HepG2 (cell line): ENCODE data around the gene PLK5. TPM values are rescaled to one million over a fixed set of nuclear protein-coding genes. Genes with fewer than 3 reads are reported as not detected.
A peak's percentile ranks its signal among the peaks of the same experiment; 100 is the strongest.

Experiments
- ARID4A ChIP-seq: sonication (generic); formaldehyde crosslinking; IDR thresholded peaks from 2 replicates; pipeline ENCODE4 v1.5.0; 2020; ENCODE audit warnings: mild to moderate bottlenecking, missing genetic modification reagents, borderline replicate concordance
- DBP ChIP-seq: sonication (generic); formaldehyde crosslinking; IDR thresholded peaks from 2 replicates; pipeline ENCODE4 v1.4.0; 2020; ENCODE audit warnings: missing genetic modification reagents; ENCODE audit errors: not compliant biosample characterization
- GABPA ChIP-seq, 2 experiments: IDR thresholded peaks; 2 replicates each; pipeline ENCODE4 v1.6.1; 2011 to 2016; ENCODE audit warnings: low read depth in 2 of 2, low read length in 1 of 2, missing biosample characterization in 1 of 2, missing genetic modification characterization in 1 of 2
- GTF3A ChIP-seq: sonication (generic); formaldehyde crosslinking; conservative IDR thresholded peaks from 2 replicates; pipeline ENCODE4 v1.4.0; 2020; ENCODE audit warnings: mild to moderate bottlenecking, missing genetic modification reagents
- HDAC2 ChIP-seq: sonication (generic); formaldehyde crosslinking; IDR thresholded peaks from 2 replicates; pipeline ENCODE4 v1.4.0; 2020; ENCODE audit warnings: missing genetic modification reagents
- JUNB ChIP-seq: sonication (generic); formaldehyde crosslinking; IDR thresholded peaks from 2 replicates; pipeline ENCODE4 v1.8.0; 2022; ENCODE audit warnings: missing genetic modification reagents, mild to moderate bottlenecking, borderline replicate concordance
- MED1 ChIP-seq: sonication (generic); formaldehyde crosslinking; IDR thresholded peaks from 2 replicates; pipeline ENCODE4 v1.4.0; 2020; ENCODE audit warnings: missing genetic modification reagents
- RXRB ChIP-seq: IDR thresholded peaks from 2 replicates; pipeline ENCODE4 v1.6.1; 2016; ENCODE audit warnings: borderline replicate concordance, missing genetic modification reagents, missing compliant biosample characterization
- SIN3A ChIP-seq: IDR thresholded peaks from 2 replicates; pipeline ENCODE4 v1.6.1; 2011; ENCODE audit warnings: low read depth, mild to moderate bottlenecking, control low read depth, low read length, borderline replicate concordance
- TBX2 ChIP-seq: sonication (generic); formaldehyde crosslinking; IDR thresholded peaks from 2 replicates; pipeline ENCODE4 v1.5.0; 2020; ENCODE audit warnings: missing genetic modification reagents, mild to moderate bottlenecking, borderline replicate concordance
- ZBTB7A ChIP-seq: sonication (generic); formaldehyde crosslinking; IDR thresholded peaks from 2 replicates; pipeline ENCODE4 v1.8.0; 2022; ENCODE audit warnings: mild to moderate bottlenecking, missing genetic modification reagents
- ZNF280D ChIP-seq: sonication (generic); formaldehyde crosslinking; IDR thresholded peaks from 2 replicates; pipeline ENCODE4 v1.5.1; 2020; ENCODE audit warnings: mild to moderate bottlenecking, missing genetic modification reagents
- ZNF451 ChIP-seq: sonication (generic); formaldehyde crosslinking; IDR thresholded peaks from 2 replicates; pipeline ENCODE4 v1.5.0; 2020; ENCODE audit warnings: mild to moderate bottlenecking, missing genetic modification reagents
- ZNF629 ChIP-seq: sonication (generic); formaldehyde crosslinking; conservative IDR thresholded peaks from 2 replicates; pipeline ENCODE4 v1.5.0; 2020; ENCODE audit warnings: missing genetic modification reagents
- ZNF780A ChIP-seq: sonication (generic); formaldehyde crosslinking; IDR thresholded peaks from 2 replicates; pipeline ENCODE4 v1.8.0; 2022; ENCODE audit warnings: mild to moderate bottlenecking, missing genetic modification reagents, moderate library complexity
- ZSCAN22 ChIP-seq: sonication (generic); formaldehyde crosslinking; IDR thresholded peaks from 2 replicates; pipeline ENCODE4 v1.4.0; 2020; ENCODE audit warnings: mild to moderate bottlenecking, missing genetic modification reagents
- polyA plus RNA-seq, 8 experiments: library from polyadenylated mRNA; depleted of rRNA in 3 of 8; stranded (reverse) in 7 of 8; unstranded in 1 of 8; fragments of >200 nt; fragmentation: Illumina TruSeq in 4 of 8; extraction: Trizol in 4 of 8; gene quantifications; 2 replicates each; pipeline versions ENCODE4 v1.2.1 to v1.2.3, GENCODE V29; 2011 to 2016; ENCODE audit warnings: low read depth in 4 of 8, missing spikeins in 1 of 8, mixed read lengths in 1 of 8; ENCODE audit not compliant: insufficient read depth in 1 of 8
- total RNA-seq, 5 experiments: library from RNA; depleted of rRNA; stranded (reverse); fragments of >200 nt; fragmentation: Illumina TruSeq; extraction: Trizol; gene quantifications; 2 replicates each; pipeline ENCODE4 v1.2.3, GENCODE V29; 2016; ENCODE audit warnings: low read depth in 1 of 5
- TF ChIP-seq, protein P1 (sequence below): sonication (generic); formaldehyde crosslinking; IDR thresholded peaks from 2 replicates; pipeline ENCODE4 v1.4.0; 2020; ENCODE audit warnings: low read depth, mild to moderate bottlenecking, missing genetic modification reagents

Gene PLK5
- total and polyA plus RNA-seq, 2 of the 13 experiments (the other 11 are each of a cell fraction or from before 2014, with no cell fraction given), result not detected

DNA sequence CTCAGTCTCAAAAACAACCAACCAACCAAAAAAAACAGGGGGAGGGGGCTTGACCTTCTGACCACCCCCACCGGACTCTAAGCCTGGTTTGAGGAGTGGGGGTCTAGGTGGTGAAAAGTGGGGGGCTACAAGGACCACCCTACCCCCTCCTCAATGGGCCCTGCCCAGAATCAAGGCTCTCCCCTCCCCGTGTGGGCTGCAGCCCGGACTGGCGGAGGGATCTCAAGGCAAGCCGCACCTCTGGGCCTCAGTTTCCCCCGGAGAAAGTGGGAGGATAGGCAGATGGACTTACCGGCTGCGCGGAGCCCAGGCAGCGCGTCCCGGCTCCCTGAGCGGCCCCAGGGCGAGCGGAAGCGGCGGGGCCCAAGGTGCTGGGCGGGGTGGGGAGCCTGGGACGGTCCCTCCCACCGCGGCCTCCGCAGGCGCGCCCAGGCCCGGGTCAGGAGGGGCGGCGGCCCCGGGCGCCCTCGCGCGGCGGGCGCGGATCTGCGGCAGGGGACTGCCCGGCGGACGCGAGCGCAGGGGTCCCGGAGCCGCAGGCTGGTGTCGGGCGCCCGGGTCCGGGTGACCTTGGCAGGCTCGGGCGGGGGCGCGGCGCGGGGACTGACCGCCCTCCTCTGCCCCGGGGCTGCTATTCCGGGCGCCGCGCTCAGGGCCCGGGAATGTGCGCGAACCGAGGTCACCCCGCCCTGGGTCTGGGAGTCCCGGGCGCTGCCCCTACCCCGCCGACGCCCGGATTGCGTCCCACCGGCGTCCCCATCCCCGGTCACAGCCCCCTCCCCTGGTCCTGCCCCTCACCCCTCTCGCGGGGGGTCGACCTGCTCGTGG lies 11.0 kb upstream of the PLK5 start, which contains the start of gene ADAMTSL5 (continued):
- no peak; the same call in 1 of the 2 replicates for TF ChIP-seq ARID4A (CRISPR knock-in tag)
- peak; percentile 49; the same call in 1 of the 2 replicates for TF ChIP-seq HDAC2 (CRISPR knock-in tag)
- 0 out of 2 replicates have a peak, but pooled peaks have one; percentile 31 for TF ChIP-seq ZBTB7A (CRISPR knock-in tag)
- TF ChIP-seq RXRB (CRISPR knock-in tag), result no peak
- TF ChIP-seq DBP (CRISPR knock-in tag), result no peak
- TF ChIP-seq ZNF280D (CRISPR knock-in tag), result peak; percentile 75; the same call in 1 of the 2 replicates
- TF ChIP-seq GTF3A, result no peak
- no peak for TF ChIP-seq JUNB (CRISPR knock-in tag)
- TF ChIP-seq GABPA (IDR thresholded peaks at IDR 0.05; ENCODE audit: low read depth, low read length), result peak; percentile 65
- TF ChIP-seq GABPA (CRISPR knock-in tag; IDR thresholded peaks at IDR 0.05; ENCODE audit: low read depth), result peak; percentile 53
- TF ChIP-seq, protein P1, sequence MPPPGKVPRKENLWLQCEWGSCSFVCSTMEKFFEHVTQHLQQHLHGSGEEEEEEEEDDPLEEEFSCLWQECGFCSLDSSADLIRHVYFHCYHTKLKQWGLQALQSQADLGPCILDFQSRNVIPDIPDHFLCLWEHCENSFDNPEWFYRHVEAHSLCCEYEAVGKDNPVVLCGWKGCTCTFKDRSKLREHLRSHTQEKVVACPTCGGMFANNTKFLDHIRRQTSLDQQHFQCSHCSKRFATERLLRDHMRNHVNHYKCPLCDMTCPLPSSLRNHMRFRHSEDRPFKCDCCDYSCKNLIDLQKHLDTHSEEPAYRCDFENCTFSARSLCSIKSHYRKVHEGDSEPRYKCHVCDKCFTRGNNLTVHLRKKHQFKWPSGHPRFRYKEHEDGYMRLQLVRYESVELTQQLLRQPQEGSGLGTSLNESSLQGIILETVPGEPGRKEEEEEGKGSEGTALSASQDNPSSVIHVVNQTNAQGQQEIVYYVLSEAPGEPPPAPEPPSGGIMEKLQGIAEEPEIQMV, result no peak
- TF ChIP-seq MED1 (CRISPR knock-in tag), result no peak
- no peak for TF ChIP-seq ZNF451 (CRISPR knock-in tag)
- no peak for TF ChIP-seq ZNF780A (CRISPR knock-in tag)
- TF ChIP-seq ZSCAN22 (CRISPR knock-in tag), result no peak
- peak; percentile 45; the same call in 1 of the 2 replicates for TF ChIP-seq TBX2 (CRISPR knock-in tag)
- TF ChIP-seq ZNF629 (CRISPR knock-in tag), result 0 out of 2 replicates have a peak, but pooled peaks have one; percentile 10
- TF ChIP-seq SIN3A, result peak; percentile 33; the same call in 1 of the 2 replicates
